WTC11 (cell line): ENCODE data around the gene TMEM69.

Source experiments
- ZNF263 ChIP-seq: sonication (generic); formaldehyde crosslinking; IDR thresholded peaks from 2 replicates; pipeline ENCODE4 v1.8.1; 2022; ENCODE audit warnings: low read depth, mild to moderate bottlenecking, moderate library complexity, missing genetic modification reagents
- TF ChIP-seq, protein P1 (sequence below): sonication (generic); formaldehyde crosslinking; IDR thresholded peaks from 2 replicates; pipeline ENCODE4 v1.8.0; 2022; ENCODE audit warnings: mild to moderate bottlenecking, missing genetic modification reagents
- TF ChIP-seq, protein P2 (sequence below): fragments of 200-600 bp; IDR thresholded peaks from 2 replicates; pipeline ENCODE4 v1.8.0; 2022; ENCODE audit warnings: antibody characterized with exemption
- TF ChIP-seq, protein P3 (sequence below): sonication (generic); formaldehyde crosslinking; IDR thresholded peaks from 2 replicates; pipeline ENCODE4 v1.8.0; 2022; ENCODE audit warnings: mild to moderate bottlenecking, missing genetic modification reagents

DNA sequence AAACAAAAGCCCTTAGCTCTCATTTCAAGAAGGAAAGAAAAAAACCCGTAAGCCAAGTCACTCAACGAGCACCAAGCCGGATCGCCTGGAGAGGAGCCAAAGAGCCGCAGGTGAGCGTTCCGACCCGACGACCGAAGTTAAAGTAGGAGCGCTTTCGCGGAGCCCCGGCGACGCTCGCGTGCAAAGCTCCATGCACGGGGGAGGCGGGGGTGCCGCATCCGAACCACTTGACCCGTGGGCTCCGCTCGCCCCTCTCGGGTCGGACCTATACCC lies 2.0 kb upstream of the TMEM69 start:
- TF ChIP-seq, protein P1, sequence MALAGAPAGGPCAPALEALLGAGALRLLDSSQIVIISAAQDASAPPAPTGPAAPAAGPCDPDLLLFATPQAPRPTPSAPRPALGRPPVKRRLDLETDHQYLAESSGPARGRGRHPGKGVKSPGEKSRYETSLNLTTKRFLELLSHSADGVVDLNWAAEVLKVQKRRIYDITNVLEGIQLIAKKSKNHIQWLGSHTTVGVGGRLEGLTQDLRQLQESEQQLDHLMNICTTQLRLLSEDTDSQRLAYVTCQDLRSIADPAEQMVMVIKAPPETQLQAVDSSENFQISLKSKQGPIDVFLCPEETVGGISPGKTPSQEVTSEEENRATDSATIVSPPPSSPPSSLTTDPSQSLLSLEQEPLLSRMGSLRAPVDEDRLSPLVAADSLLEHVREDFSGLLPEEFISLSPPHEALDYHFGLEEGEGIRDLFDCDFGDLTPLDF (CRISPR knock-in tag), result no peak
- TF ChIP-seq, protein P2, sequence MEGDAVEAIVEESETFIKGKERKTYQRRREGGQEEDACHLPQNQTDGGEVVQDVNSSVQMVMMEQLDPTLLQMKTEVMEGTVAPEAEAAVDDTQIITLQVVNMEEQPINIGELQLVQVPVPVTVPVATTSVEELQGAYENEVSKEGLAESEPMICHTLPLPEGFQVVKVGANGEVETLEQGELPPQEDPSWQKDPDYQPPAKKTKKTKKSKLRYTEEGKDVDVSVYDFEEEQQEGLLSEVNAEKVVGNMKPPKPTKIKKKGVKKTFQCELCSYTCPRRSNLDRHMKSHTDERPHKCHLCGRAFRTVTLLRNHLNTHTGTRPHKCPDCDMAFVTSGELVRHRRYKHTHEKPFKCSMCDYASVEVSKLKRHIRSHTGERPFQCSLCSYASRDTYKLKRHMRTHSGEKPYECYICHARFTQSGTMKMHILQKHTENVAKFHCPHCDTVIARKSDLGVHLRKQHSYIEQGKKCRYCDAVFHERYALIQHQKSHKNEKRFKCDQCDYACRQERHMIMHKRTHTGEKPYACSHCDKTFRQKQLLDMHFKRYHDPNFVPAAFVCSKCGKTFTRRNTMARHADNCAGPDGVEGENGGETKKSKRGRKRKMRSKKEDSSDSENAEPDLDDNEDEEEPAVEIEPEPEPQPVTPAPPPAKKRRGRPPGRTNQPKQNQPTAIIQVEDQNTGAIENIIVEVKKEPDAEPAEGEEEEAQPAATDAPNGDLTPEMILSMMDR, result no peak
- TF ChIP-seq, protein P3, sequence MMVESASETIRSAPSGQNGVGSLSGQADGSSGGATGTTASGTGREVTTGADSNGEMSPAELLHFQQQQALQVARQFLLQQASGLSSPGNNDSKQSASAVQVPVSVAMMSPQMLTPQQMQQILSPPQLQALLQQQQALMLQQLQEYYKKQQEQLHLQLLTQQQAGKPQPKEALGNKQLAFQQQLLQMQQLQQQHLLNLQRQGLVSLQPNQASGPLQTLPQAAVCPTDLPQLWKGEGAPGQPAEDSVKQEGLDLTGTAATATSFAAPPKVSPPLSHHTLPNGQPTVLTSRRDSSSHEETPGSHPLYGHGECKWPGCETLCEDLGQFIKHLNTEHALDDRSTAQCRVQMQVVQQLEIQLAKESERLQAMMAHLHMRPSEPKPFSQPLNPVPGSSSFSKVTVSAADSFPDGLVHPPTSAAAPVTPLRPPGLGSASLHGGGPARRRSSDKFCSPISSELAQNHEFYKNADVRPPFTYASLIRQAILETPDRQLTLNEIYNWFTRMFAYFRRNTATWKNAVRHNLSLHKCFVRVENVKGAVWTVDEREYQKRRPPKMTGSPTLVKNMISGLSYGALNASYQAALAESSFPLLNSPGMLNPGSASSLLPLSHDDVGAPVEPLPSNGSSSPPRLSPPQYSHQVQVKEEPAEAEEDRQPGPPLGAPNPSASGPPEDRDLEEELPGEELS (CRISPR knock-in tag), result no peak
- TF ChIP-seq ZNF263 (CRISPR knock-in tag), result no peak
